NCI-H82 (cell line): ENCODE measurements around the gene OS9.
"Not testable (repeated sequence)": the region's sequence is repeated elsewhere in the genome, so short reads cannot be mapped to it uniquely, and the experiment has no call there.

Source experiments
- DNase-seq: peaks from one replicate; lab custom pipeline; 2025; lab: John Stamatoyannopoulos, UW

Gene OS9

GRCh38 chr12:57693659-57694458, at the start of gene OS9:
OS9 (plus strand) TSS chr12:57694132; CDS start chr12:57694162, 30 bp downstream.
- peak; percentile 100 for DNase-seq

GRCh38 chr12:57645990-57646658, 47.8 kb upstream of the OS9 start:
- peak; percentile 26 for DNase-seq

GRCh38 chr12:57646659-57647049, 47.3 kb upstream of the OS9 start:
- DNase-seq = not testable (repeated sequence)

GRCh38 chr12:57654042-57654441, 39.9 kb upstream of the OS9 start:
- no peak for DNase-seq

- no peak for DNase-seq
Observed at GRCh38 chr12:57655541-57656240, 38.2 kb upstream of the OS9 start.

- DNase-seq = not testable (repeated sequence)
Observed at GRCh38 chr12:57656408-57656807, 37.5 kb upstream of the OS9 start.

- no peak for DNase-seq
Observed at GRCh38 chr12:57657744-57658143, 36.2 kb upstream of the OS9 start.

GRCh38 chr12:57658890-57659289, 35.0 kb upstream of the OS9 start:
- DNase-seq = no peak

- DNase-seq = no peak
Observed at GRCh38 chr12:57661376-57661775, 32.6 kb upstream of the OS9 start.

GRCh38 chr12:57665066-57665820, 28.7 kb upstream of the OS9 start:
- DNase-seq = not testable (repeated sequence)

- no peak for DNase-seq
Observed at GRCh38 chr12:57666897-57667296, 27.0 kb upstream of the OS9 start.

GRCh38 chr12:57669691-57670090, 24.2 kb upstream of the OS9 start:
- DNase-seq = not testable (repeated sequence)

GRCh38 chr12:57671811-57672210, 22.1 kb upstream of the OS9 start:
- not testable (repeated sequence) for DNase-seq

- DNase-seq = no peak
Observed at GRCh38 chr12:57672801-57673200, 21.1 kb upstream of the OS9 start.

- DNase-seq = no peak
Observed at GRCh38 chr12:57674691-57675090, 19.2 kb upstream of the OS9 start.

- not testable (repeated sequence) for DNase-seq
Observed at GRCh38 chr12:57677947-57678346, 16.0 kb upstream of the OS9 start.

GRCh38 chr12:57679697-57680096, 14.2 kb upstream of the OS9 start:
- no peak for DNase-seq

GRCh38 chr12:57687862-57688261, 6.1 kb upstream of the OS9 start:
- DNase-seq = no peak

- DNase-seq = no peak
Observed at GRCh38 chr12:57688931-57689330, 5.0 kb upstream of the OS9 start.

- DNase-seq = no peak
Observed at GRCh38 chr12:57692500-57692899, 1.4 kb upstream of the OS9 start.

GRCh38 chr12:57693317-57693658, 644 bp upstream of the OS9 start:
- no peak for DNase-seq

GRCh38 chr12:57694459-57695019, 607 bp downstream of the OS9 start:
- DNase-seq = peak; percentile 54
